Fibroblast of peridontal ligament (primary cell): ENCODE data around the gene PATZ1.

Experiments
- DNase-seq: peaks from one replicate; pipeline ENCODE4 v3.0.0-alpha.2; 2010; ENCODE audit errors: extremely low read depth

The PATZ1 gene

GRCh38 chr22:31313366-31314147, 32.6 kb downstream of the PATZ1 start:
- peak; percentile 80 for DNase-seq

GRCh38 chr22:31308181-31308580, 38.0 kb downstream of the PATZ1 start:
- DNase-seq = no peak

GRCh38 chr22:31305194-31305593, 41.0 kb downstream of the PATZ1 start:
- no peak for DNase-seq

- no peak for DNase-seq
Measured at GRCh38 chr22:31302537-31302936, 43.6 kb downstream of the PATZ1 start.

- no peak for DNase-seq
Measured at GRCh38 chr22:31302006-31302405, 44.1 kb downstream of the PATZ1 start.

- no peak for DNase-seq
Measured at GRCh38 chr22:31300896-31301295, 45.2 kb downstream of the PATZ1 start.

- peak; percentile 31 for DNase-seq
Measured at GRCh38 chr22:31295831-31296657, 50.1 kb downstream of the PATZ1 start.

GRCh38 chr22:31295360-31295759, 50.8 kb downstream of the PATZ1 start:
- no peak for DNase-seq

- DNase-seq = peak; percentile 85
Measured at GRCh38 chr22:31292236-31292989, 53.7 kb downstream of the PATZ1 start, which contains the start of gene PIK3IP1. TSS of gene PIK3IP1 (minus strand) at chr22:31292488. CDS start at chr22:31292344, 144 bp downstream.

GRCh38 chr22:31291481-31292235, 54.5 kb downstream of the PATZ1 start:
- DNase-seq = peak; percentile 27

GRCh38 chr22:31290494-31291471, 55.4 kb downstream of the PATZ1 start:
- peak; percentile 77 for DNase-seq

- no peak for DNase-seq
Measured at GRCh38 chr22:31289344-31289743, 56.8 kb downstream of the PATZ1 start.

GRCh38 chr22:31288496-31289240, 57.5 kb downstream of the PATZ1 start:
- DNase-seq = no peak

GRCh38 chr22:31287818-31288495, 58.2 kb downstream of the PATZ1 start:
- DNase-seq = no peak

GRCh38 chr22:31286360-31287255, 59.5 kb downstream of the PATZ1 start:
- no peak for DNase-seq

GRCh38 chr22:31284281-31285155, 61.6 kb downstream of the PATZ1 start:
- DNase-seq = no peak
